K562 (cell line): ENCODE data around the gene PTPRG. TPM values are rescaled to one million over a fixed set of nuclear protein-coding genes. Genes with fewer than 3 reads are reported as not detected.

Experiments used
- ATAC-seq: fragments of 200-7000 bp; cut with Tn5 transposase; 3 replicates; pipeline ENCODE4 v1.9.1; 2020; ENCODE audit warnings: moderate library complexity
- BruUV-seq: library from RNA; stranded (reverse); fragments of 400-500 nt; replicated peaks from 2 replicates; lab custom pipeline; 2021; lab: Mats Ljungman, UMichigan
- CTCF ChIA-PET: fragments of 300-600 bp; formaldehyde crosslinking; extraction: SDS; loops from one replicate; lab custom pipeline; 2021; ENCODE audit warnings: low intra/inter-chr PET ratio; lab: Yijun Ruan, JAX
- POLR2A ChIA-PET: fragments of 300-600, 350-650 bp; sonication (Branson Sonifier 250); formaldehyde crosslinking; extraction: SDS; loops from one replicate; lab custom pipeline; 2021; ENCODE audit warnings: antibody characterized with exemption, inconsistent platforms; lab: Yijun Ruan, JAX
- DNase-seq, 4 experiments: peaks; one replicate each; pipeline versions ENCODE4 v3.0.0 to v3.0.0-alpha.2; 2011 to 2018; ENCODE audit warnings: low spot score in 3 of 4, mixed read lengths in 3 of 4; ENCODE audit errors: extremely low read depth in 1 of 4
- FAIRE-seq: peaks from 2 replicates; lab custom pipeline; 2011; peaks lifted over from hg19 to GRCh38; lab: Jason Lieb, UNC
- H2AFZ ChIP-seq: 2 replicates; pipeline ENCODE4 v1.6.0; 2011; ENCODE audit warnings: low read depth, low read length, control low read depth, inconsistent platforms
- H3K27ac ChIP-seq: fragments of 200-600 bp; 3 replicates; pipeline ENCODE4 v1.8.0; 2011; ENCODE audit warnings: low read depth, mild to moderate bottlenecking, control low read depth, inconsistent platforms, low read length, moderate library complexity, mixed read lengths; ENCODE audit errors: extremely low read depth
- H3K27me3 ChIP-seq, 2 experiments: fragments of 300-600 bp in 1 of 2; 2 replicates in 1 of 2; 3 replicates in 1 of 2; pipeline versions ENCODE4 v1.6.0 to v1.8.0; 2011; ENCODE audit warnings: inconsistent platforms in 2 of 2, low read length in 2 of 2, mild to moderate bottlenecking in 1 of 2, mixed read lengths in 1 of 2, moderate library complexity in 1 of 2; ENCODE audit not compliant: control insufficient read depth in 2 of 2, insufficient read depth in 2 of 2
- H3K36me3 ChIP-seq: fragments of 300-600 bp; 3 replicates; pipeline ENCODE4 v1.8.0; 2011; ENCODE audit warnings: mild to moderate bottlenecking, low read length, inconsistent platforms; ENCODE audit not compliant: control insufficient read depth, insufficient read depth
- H3K4me1 ChIP-seq, 2 experiments: fragments of 200-600 bp in 1 of 2; replicated peaks in 1 of 2; 2 replicates in 1 of 2; 3 replicates in 1 of 2; pipeline versions ENCODE4 v1.5.1 to v1.8.0; 2011; ENCODE audit warnings: inconsistent platforms in 2 of 2, low read length in 2 of 2, mild to moderate bottlenecking in 1 of 2, mixed read lengths in 1 of 2, moderate library complexity in 1 of 2; ENCODE audit not compliant: control insufficient read depth in 2 of 2, insufficient read depth in 2 of 2
- H3K4me2 ChIP-seq: 2 replicates; pipeline ENCODE4 v1.6.1; 2011; ENCODE audit warnings: low read length, control low read depth, inconsistent platforms, mixed read lengths; ENCODE audit not compliant: insufficient read depth
- H3K4me3 ChIP-seq: fragments of 200-600 bp; sonication (generic), shearing (Covaris generic); 2 replicates; pipeline ENCODE4 v1.5.1; 2016; ENCODE audit warnings: control low read depth, inconsistent platforms
- H3K79me2 ChIP-seq: fragments of 200-600 bp; 3 replicates; pipeline ENCODE4 v1.8.0; 2011; ENCODE audit warnings: low read length, inconsistent platforms; ENCODE audit not compliant: control insufficient read depth, insufficient read depth
- H3K9ac ChIP-seq, 2 experiments: 2 replicates each; pipeline versions ENCODE4 v1.6.0 to v1.6.1; 2011; ENCODE audit warnings: low read depth in 2 of 2, low read length in 2 of 2, control low read depth in 1 of 2, inconsistent platforms in 1 of 2, mild to moderate bottlenecking in 1 of 2, mixed read lengths in 1 of 2; ENCODE audit not compliant: insufficient read depth in 1 of 2
- H3K9me1 ChIP-seq: one replicate; pipeline ENCODE4 v1.6.0; 2011; ENCODE audit warnings: inconsistent platforms, mild to moderate bottlenecking, low read length, moderate library complexity; ENCODE audit not compliant: control insufficient read depth, insufficient read depth
- H3K9me3 ChIP-seq: replicated peaks from 2 replicates; pipeline ENCODE4 v1.5.1; 2011; ENCODE audit warnings: low read depth, low read length, inconsistent platforms; ENCODE audit not compliant: control insufficient read depth, insufficient read depth
- H4K20me1 ChIP-seq: replicated peaks from 2 replicates; pipeline ENCODE4 v1.6.1; 2011; ENCODE audit warnings: low read length, inconsistent platforms, mixed read lengths; ENCODE audit not compliant: control insufficient read depth, insufficient read depth
- BCOR ChIP-seq: fragments of 450-650 bp; IDR thresholded peaks from 2 replicates; pipeline ENCODE4 v1.6.1; 2016
- PRDM10 ChIP-seq: fragments of 450-650 bp; IDR thresholded peaks from 2 replicates; pipeline ENCODE4 v1.6.1; 2018; ENCODE audit not compliant: partially characterized antibody
- ZKSCAN3 ChIP-seq: fragments of 250-450 bp; sonication (Bioruptor Pico); IDR thresholded peaks from 2 replicates; pipeline ENCODE4 v1.4.0; 2020
- ZNF274 ChIP-seq: IDR thresholded peaks from 2 replicates; pipeline ENCODE4 v1.6.1; 2011; ENCODE audit warnings: low read depth, mild to moderate bottlenecking, low read length, moderate library complexity, borderline replicate concordance
- WGBS: fragments of 100-300 bp; shearing (Covaris generic); methylation state at CpG from one replicate; pipeline ENCODE4 v1.1.6; 2016; ENCODE audit warnings: low coverage, mixed read lengths; ENCODE audit not compliant: insufficient coverage; ENCODE audit errors: missing lambda C conversion rate; 5-methylcytosine and 5-hydroxymethylcytosine counted together
- in situ Hi-C: fragments of 300-500 bp; cut with MboI; formaldehyde crosslinking; loops from 4 replicates; pipeline ENCODE4 v1.15.0; 2018; ENCODE audit warnings: inconsistent platforms, mixed read lengths
- intact Hi-C: fragments of 100-400 bp; cut with micrococcal nuclease; formaldehyde crosslinking; loops from 2 replicates; pipeline ENCODE4 v1.14.2; 2022
- polyA plus RNA-seq, 8 experiments: library from polyadenylated mRNA; depleted of rRNA in 4 of 8; stranded (reverse) in 5 of 8; unstranded in 3 of 8; fragments of >200 nt; fragmentation: Nextera tagmentation in 2 of 8; fragmentation: Illumina TruSeq in 1 of 8; extraction: Ambion mirVana in 2 of 8; extraction: Trizol in 1 of 8; gene quantifications; 2 replicates each; pipeline versions ENCODE4 v1.2.1 to v1.2.3, GENCODE V29; 2011 to 2014; ENCODE audit warnings: inconsistent platforms in 1 of 8, missing spikeins in 1 of 8
- total RNA-seq, 7 experiments: library from RNA; depleted of rRNA in 6 of 7; stranded (reverse); fragments of >200 nt in 6 of 7; fragmentation: Illumina TruSeq in 2 of 7; extraction: Trizol in 2 of 7; gene quantifications; 2 replicates each; pipeline versions ENCODE4 v1.2.1 to v1.2.3, GENCODE V29; 2011 to 2021; ENCODE audit warnings: low replicate concordance in 1 of 7

PTPRG gene
- total and polyA plus RNA-seq, 9 of the 15 experiments (the other 6 are each of a cell fraction or from before 2014, with no cell fraction given), result 0.16 TPM; not detected in 8

- TF ChIP-seq ZNF274, result no peak
- no peak for TF ChIP-seq ZKSCAN3
- no peak for TF ChIP-seq BCOR
- TF ChIP-seq PRDM10, result no peak
- TF ChIP-seq, all 486 proteins: peak for 0
- POLR2A ChIA-PET, result no interaction called here
- DNase-seq (no peak), ATAC-seq (no peak), FAIRE-seq (no peak)
- Histone ChIP-seq H3K4me1 (no peaks in the 10 kb centered on the region), H3K4me3 (no peak overlapping the region), H3K9me1 (no peaks in the 10 kb centered on the region), H3K36me3 (no peaks in the 10 kb centered on the region), H3K79me2 (no peaks in the 10 kb centered on the region), H3K27ac (no peak overlapping the region), H4K20me1 (no peaks in the 10 kb centered on the region), H3K27me3 (no peaks in the 10 kb centered on the region), H3K9me3 (no peaks in the 10 kb centered on the region), H2AFZ (no peak overlapping the region), H3K4me2 (no peak overlapping the region), H3K9ac (no peak overlapping the region)
- CTCF ChIA-PET, result no interaction called here
- 0% methylated on average over 5 of the region's 6 CpGs for WGBS
- intact Hi-C loops (no loop called here), in situ Hi-C loops (no loop called here)
- BruUV-seq, result no TSS peak
Measured at GRCh38 chr3:61537366-61537765, 24.0 kb upstream of the PTPRG start.
